ENCODE results near the gene TUBB2A.
"Not testable (repeated sequence)": the region's sequence is repeated elsewhere in the genome, so short reads cannot be mapped to it uniquely, and the experiment has no call there.

Gene TUBB2A

GRCh38 chr6:3181105-3181504 lies 23.8 kb upstream of the TUBB2A start:
- DNase-seq (ENCODE audit: low read depth in 3 of 3), result no peak

GRCh38 chr6:3179945-3180344 lies 22.6 kb upstream of the TUBB2A start:
- not testable (repeated sequence) for DNase-seq (ENCODE audit: low read depth in 3 of 3)

GRCh38 chr6:3178666-3179065 lies 21.3 kb upstream of the TUBB2A start:
- DNase-seq (ENCODE audit: low read depth in 3 of 3), result not testable (repeated sequence)

DNA sequence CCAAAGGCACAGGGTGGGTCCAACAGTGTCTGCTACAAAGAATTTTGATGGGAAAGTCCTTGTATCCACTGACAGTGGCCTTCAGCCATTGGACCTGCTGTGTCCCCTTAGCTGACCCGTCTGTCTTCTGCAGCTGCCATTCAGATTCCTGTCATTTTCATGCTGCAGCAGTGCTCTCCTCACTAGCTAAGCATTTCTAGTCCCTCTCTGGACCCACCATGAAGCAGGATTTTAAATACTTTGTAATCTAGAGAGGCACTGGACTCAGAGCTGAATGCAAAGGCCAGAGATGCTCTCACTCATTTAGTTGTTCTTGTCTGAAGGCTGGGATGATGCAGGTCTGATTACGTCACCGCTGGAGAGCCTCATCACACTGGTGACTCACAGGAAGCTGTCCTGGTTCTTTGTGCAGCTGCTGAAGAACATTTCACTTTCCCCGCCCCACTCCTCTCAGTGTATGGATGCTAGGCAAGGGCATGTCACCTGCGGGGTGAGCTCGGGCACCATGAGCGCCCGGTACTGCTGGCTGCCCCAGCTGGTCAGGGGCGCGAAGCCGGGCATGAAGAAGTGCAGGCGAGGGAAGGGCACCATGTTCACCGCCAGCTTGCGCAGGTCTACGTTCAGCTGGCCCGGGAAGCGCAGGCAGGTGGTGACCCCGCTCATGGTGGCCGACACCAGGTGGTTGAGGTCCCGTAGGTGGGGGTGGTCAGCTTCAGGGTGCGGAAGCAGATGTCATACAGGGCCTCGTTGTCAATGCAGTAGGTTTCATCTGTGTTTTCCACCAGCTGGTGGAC lies 19.4 kb upstream of the TUBB2A start:
- peak in 1 of 3 experiments; percentile 36 for DNase-seq (ENCODE audit: low read depth in 3 of 3)

DNA sequence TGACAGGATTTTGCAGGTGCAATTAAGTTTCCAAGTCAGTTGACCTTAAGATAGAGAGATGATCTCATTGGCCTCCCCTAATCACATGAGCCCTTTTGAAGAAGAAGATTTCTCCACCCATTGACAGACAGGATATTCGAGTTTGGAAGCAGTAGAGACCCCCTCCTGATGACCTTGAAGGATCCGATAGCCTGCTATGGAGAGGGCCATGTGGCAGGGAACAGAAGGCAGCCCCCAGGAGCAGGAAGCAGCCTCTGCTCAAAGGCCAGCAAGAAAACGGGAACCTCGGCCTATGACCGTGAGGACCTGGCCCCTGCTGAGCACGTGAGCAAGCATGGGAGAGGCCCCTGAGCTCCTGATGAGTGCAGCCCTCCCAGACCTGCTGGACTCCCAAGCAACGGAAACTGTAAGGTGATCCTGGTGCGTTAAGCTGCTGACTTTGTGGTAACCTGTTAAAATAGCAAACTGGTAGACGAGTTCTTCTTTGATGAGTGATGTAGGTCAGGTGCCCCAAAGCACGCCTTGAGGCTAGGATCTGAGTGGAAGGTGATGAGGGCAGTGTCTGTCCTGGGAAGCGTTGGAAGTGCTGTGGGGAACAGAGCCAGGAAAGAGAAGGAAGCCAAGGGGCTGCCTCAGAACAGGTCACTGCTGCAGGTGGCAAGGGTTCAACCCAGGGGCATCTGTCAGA lies 18.5 kb upstream of the TUBB2A start:
- no peak for DNase-seq (ENCODE audit: low read depth in 3 of 3)

DNA sequence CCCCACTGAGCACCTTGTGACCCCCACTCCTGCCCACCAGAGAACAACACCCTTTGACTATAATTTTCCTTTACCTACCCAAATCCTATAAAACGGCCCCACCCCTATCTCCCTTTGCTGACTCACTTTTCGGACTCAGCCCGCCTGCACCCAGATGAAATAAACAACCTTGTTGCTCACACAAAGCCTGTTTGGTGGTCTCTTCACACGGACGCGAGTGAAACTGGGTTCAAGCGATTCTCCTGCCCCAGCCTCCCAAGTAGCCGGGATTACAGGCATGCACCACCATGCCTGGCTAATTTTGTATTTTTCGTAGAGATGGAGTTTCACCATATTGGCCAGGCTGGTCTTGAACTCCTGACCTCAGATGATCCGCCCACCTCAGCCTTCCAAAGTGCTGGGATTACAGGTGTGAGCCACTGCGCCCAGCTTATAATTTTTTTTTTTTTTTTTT lies 16.3 kb upstream of the TUBB2A start:
- DNase-seq (ENCODE audit: low read depth in 3 of 3), result not testable (repeated sequence)

DNA sequence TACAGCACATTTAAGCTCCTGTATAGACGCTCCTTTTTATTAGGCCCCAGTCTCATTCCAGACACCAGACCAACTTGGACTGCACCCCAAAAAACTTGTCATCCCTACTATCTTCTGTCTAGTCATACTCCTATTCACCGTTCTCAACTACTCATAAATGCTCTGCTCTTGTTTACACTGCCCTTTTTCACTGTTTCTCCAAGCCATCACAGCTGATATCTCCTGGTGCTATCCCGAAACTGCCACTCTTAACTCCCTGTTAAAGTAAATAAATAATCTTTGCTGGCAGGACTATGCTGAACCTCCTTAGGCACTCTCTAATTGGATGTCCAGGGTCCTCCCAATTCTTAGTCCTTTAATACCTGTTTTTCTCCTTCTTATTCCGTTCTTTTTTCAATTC lies 15.4 kb upstream of the TUBB2A start:
- DNase-seq (ENCODE audit: low read depth in 3 of 3), result not testable (repeated sequence)

DNA sequence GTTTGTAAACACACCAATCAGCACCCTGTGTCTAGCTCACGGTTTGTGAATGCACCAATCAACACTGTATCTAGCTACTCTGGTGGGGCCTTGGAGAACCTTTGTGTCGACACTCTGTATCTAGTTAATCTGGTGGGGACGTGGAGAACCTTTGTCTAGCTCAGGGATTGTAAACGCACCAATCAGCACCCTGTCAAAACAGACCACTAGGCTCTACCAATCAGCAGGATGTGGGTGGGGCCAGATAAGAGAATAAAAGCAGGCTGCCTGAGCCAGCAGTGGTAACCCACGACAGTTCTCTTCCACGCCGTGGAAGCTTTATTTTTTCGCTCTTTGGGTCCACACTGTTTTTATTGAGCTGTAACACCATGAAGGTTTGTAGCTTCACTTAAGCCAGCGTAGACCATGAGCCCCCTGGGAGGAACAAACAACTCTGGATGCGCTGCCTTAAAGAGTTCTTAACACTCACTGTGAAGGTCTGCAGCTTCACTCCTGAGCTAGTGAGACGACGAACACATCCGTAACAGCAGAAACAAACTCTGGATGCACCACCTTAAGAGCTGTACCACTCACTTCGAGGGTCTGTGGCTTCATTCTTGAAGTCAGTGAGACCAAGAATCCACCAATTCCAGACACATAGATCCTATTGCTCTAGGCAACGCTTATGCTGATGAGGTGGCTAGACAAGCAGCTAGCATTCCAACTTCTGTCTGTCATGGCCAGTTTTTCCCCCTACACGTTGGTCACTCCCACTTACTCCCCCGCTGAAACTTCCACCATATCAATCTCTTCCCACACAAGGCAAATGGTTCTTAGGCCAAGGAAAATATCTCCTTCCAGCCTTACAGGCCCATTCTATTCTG lies 14.2 kb upstream of the TUBB2A start:
- DNase-seq (ENCODE audit: low read depth in 3 of 3), result not testable (repeated sequence)

GRCh38 chr6:3170676-3171075 lies 13.3 kb upstream of the TUBB2A start:
- DNase-seq (ENCODE audit: low read depth in 3 of 3), result not testable (repeated sequence)

- not testable (repeated sequence) for DNase-seq (ENCODE audit: low read depth in 3 of 3)
Observed at GRCh38 chr6:3168046-3168445, 10.7 kb upstream of the TUBB2A start.

DNA sequence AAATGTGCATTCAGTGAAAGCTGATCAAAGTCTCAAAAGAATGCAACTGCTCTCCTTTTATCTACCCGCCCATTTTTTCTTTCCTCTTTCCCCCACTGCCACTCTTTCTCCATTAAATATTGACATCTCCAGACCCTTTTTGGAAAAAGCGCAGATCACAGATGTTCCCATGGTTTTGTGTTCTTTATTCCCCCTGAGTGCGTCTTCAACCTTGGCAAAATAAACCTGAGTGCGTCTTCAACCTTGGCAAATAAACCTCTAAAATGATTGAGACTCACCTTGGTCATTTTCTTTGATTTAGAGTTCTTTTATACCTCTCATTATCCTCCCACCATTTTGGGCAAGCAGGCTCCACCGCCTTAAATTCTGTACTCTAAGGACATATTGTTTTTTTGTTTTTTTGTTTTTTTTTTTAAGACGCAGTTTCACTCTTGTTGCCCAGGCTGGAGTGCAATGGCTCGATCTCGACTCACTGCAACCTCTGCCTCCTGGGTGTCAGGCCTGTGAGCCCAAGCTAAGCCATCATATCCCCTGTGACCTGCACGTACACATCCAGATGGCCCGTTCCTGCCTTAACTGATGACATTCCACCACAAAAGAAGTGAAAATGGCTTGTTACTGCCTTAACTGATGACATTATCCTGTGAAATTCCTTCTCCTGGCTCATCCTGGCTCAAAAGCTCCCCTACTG lies 9.3 kb upstream of the TUBB2A start:
- not testable (repeated sequence) for DNase-seq (ENCODE audit: low read depth in 3 of 3)

GRCh38 chr6:3165631-3166534 lies 8.5 kb upstream of the TUBB2A start:
- DNase-seq (ENCODE audit: low read depth in 3 of 3), result no peak

- DNase-seq (ENCODE audit: low read depth in 3 of 3), result no peak
Observed at GRCh38 chr6:3164388-3164787, 7.0 kb upstream of the TUBB2A start.

DNA sequence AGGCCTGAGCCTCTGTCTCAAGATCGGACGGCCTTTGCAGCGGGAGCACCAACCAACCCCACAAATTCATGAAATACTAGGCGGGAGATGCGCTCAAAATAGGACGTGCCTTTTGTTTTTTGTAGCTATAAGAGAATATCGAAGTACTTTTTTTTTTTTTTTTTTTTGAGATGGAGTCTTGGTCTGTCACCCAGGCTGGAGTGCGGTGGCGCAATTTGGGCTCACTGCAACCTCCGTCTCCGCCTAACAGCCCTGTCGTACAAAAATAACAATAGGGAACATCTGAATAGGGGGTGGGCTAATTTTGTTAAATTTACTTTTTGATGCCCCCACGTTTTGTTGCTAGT lies 5.9 kb upstream of the TUBB2A start:
- no peak for DNase-seq (ENCODE audit: low read depth in 3 of 3)

- DNase-seq (ENCODE audit: low read depth in 3 of 3), result peak in 1 of 3 experiments; percentile 51
Observed at GRCh38 chr6:3162565-3163247, 5.4 kb upstream of the TUBB2A start.

DNA sequence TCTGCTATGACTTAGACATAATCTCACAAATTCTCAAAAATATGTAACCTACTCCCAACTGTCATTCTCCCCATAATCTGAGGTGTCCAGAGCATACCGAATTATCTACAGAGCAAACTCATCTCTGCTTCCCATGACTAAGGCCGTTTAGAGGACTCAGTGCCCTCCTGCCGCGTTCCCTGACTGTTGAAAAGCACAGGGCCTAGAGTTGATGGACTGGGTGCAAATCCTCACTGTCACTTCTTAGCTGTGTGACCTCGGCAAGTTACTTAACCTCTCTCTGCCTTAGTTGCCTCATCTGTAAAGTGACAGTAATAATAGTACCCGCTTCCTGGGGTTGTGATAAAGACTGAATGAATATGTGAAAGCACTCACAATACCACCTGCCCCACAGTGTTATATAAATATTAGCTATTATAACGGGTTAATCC lies 4.7 kb upstream of the TUBB2A start:
- DNase-seq (ENCODE audit: low read depth in 3 of 3), result no peak

DNA sequence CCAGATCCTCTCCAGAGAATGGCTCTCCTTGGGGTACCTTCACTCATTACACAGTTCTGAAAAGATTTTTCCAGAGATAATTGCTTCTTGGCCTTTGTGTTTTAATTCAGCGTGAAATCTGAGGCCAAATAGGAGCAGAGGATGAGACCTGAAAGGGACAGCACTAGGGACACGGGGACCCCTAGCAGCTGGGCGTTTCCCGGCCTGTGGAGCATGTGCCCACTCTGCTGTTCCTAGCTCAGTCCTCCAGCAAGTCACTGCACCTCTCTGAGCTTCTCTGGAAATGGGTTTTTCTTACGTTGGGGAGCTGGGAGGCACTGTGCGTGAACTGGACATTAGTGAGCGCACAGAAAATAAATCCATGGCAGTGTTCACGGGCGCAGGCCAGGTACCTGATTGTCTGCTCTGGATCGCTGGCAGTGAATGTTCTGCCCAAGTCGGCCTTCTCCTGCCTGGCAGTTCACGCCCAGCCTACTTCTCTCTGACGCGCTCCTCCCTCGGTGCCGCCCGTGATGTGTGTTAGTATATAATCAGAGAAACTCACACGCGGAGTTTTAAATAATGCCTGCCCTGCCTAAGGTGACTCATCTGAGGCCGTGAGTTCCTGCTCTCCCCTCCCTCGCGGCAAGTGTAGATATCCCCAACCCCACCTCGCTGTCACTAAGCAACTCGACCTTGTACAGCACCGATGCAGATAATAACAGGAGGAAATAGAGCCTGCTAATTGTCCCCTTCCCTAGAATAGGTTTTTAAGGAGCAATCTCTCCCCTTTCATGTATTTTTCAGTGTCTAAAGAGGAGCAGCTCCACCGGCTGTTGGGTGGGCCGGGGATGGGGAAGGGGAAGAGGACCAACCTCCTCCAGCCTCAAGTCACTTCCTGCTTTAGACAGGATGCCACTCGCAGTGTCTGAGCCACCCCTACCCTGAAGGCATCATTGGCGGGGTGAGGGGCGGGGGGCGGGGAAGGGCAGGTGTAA lies 2.7 kb upstream of the TUBB2A start:
- peak in 1 of 3 experiments; percentile 44 for DNase-seq (ENCODE audit: low read depth in 3 of 3)

All from stimulated activated CD4-positive, alpha-beta T cell treated with anti-CD3 and anti-CD28 coated beads, TNF-alpha, amount 100 ng/mL, for 24 hours (primary cell).